T-cell (primary cell): Measurements from ENCODE around the gene AFF4. TPM values are rescaled to one million over a fixed set of nuclear protein-coding genes. Genes with fewer than 3 reads are reported as not detected.
"Not testable (repeated sequence)": the region's sequence is repeated elsewhere in the genome, so short reads cannot be mapped to it uniquely, and the experiment has no call there.

Experiments used
- ATAC-seq, 4 experiments: fragments of 200-7000 bp in 3 of 4; fragments of 150-1000 bp in 1 of 4; cut with Tn5 transposase; replicated peaks in 1 of 4; 1 replicate in 3 of 4; 2 replicates in 1 of 4; pipeline ENCODE4 v1.10.0; 2021; ENCODE audit warnings: moderate library complexity in 3 of 4, mild to moderate bottlenecking in 2 of 4, moderate number of reproducible peaks in 1 of 4
- CTCF ChIA-PET, 2 donors: fragments of 300-600 bp; sonication (Branson Sonifier 250); formaldehyde crosslinking; loops; one replicate each; lab custom pipeline; 2022; ENCODE audit warnings: antibody characterized with exemption in 2 of 2; lab: Charles Lee
- POLR2A ChIA-PET, 2 donors: fragments of 300-600 bp; sonication (Branson Sonifier 250); formaldehyde crosslinking; loops; one replicate each; lab custom pipeline; 2022; ENCODE audit warnings: antibody characterized with exemption in 2 of 2; lab: Charles Lee
- DNase-seq, 35 experiments: peaks; one replicate each; pipeline versions ENCODE4 v3.0.0 to v3.0.0-alpha.2; 2013 to 2023
- H3K27ac ChIP-seq: one replicate; pipeline ENCODE4 v1.5.1; 2013; ENCODE audit warnings: low read length
- H3K27me3 ChIP-seq, 2 experiments: replicated peaks in 1 of 2; 1 replicate in 1 of 2; 2 replicates in 1 of 2; pipeline versions ENCODE4 v1.6.1 to v1.7.0; 2013; ENCODE audit warnings: low read length in 1 of 2, mixed read lengths in 1 of 2; ENCODE audit not compliant: control insufficient read depth in 2 of 2, insufficient read depth in 2 of 2; ENCODE audit errors: extremely low read depth in 1 of 2
- H3K36me3 ChIP-seq, 2 donors: 1 replicate in 1 of 2; 2 replicates in 1 of 2; pipeline versions ENCODE4 v1.6.1 to v1.7.0; 2013; ENCODE audit warnings: low read length in 1 of 2; ENCODE audit not compliant: control insufficient read depth in 2 of 2, insufficient read depth in 1 of 2; ENCODE audit errors: extremely low read depth in 1 of 2
- H3K4me1 ChIP-seq, 2 experiments: 1 replicate in 1 of 2; 2 replicates in 1 of 2; pipeline versions ENCODE4 v1.6.1 to v1.7.0; 2013; ENCODE audit warnings: low read length in 2 of 2, mixed read lengths in 1 of 2; ENCODE audit not compliant: insufficient read depth in 2 of 2, control insufficient read depth in 1 of 2; ENCODE audit errors: extremely low read depth in 1 of 2
- H3K4me3 ChIP-seq, 2 donors: 1 replicate in 1 of 2; 2 replicates in 1 of 2; pipeline versions ENCODE4 v1.5.1 to v1.7.0; 2013; ENCODE audit warnings: mild to moderate bottlenecking in 2 of 2, low read length in 1 of 2, moderate library complexity in 1 of 2; ENCODE audit not compliant: control insufficient read depth in 1 of 2; ENCODE audit errors: extremely low read depth in 1 of 2
- H3K9me3 ChIP-seq: 2 replicates; pipeline ENCODE4 v1.7.0; 2013
- H3K27ac Mint-ChIP-seq, 2 donors: one replicate each; pipeline ENCODE4 v1.8.0; 2020 to 2021; ENCODE audit warnings: mild to moderate bottlenecking in 2 of 2, mixed read lengths in 2 of 2
- H3K27me3 Mint-ChIP-seq, 2 donors: one replicate each; pipeline ENCODE4 v1.8.0; 2021 to 2022; ENCODE audit warnings: mixed read lengths in 2 of 2
- H3K36me3 Mint-ChIP-seq: one replicate; pipeline ENCODE4 v1.8.0; 2021; ENCODE audit warnings: mixed read lengths
- H3K4me1 Mint-ChIP-seq, 3 donors: one replicate each; pipeline ENCODE4 v1.8.0; 2020 to 2022; ENCODE audit warnings: mixed read lengths in 3 of 3, mild to moderate bottlenecking in 1 of 3
- H3K4me3 Mint-ChIP-seq, 3 donors: one replicate each; pipeline ENCODE4 v1.8.0; 2020 to 2022; ENCODE audit warnings: mild to moderate bottlenecking in 3 of 3, mixed read lengths in 3 of 3, moderate library complexity in 3 of 3
- H3K9me3 Mint-ChIP-seq, 3 donors: one replicate each; pipeline ENCODE4 v1.8.0; 2020 to 2022; ENCODE audit warnings: mixed read lengths in 3 of 3
- WGBS: methylation state at CpG from one replicate; pipeline ENCODE4 v1.1.5; 2013; ENCODE audit warnings: missing lambda C conversion rate; ENCODE audit not compliant: insufficient coverage; 5-methylcytosine and 5-hydroxymethylcytosine counted together
- total RNA-seq, 35 experiments: library from RNA in 6 of 35; stranded (reverse) in 6 of 35; fragments of 120-200 nt in 1 of 35; gene quantifications; one replicate each; pipeline versions ENCODE4 v1.2.1 to v1.2.4 and lab custom pipeline; 2013 to 2026

The AFF4 gene
- total RNA-seq, 5 donors from 2014 or later (not counting 1 experiment from before 2014, with no cell fraction given) = 44.2 to 74.1 (median 53.0) TPM

DNA sequence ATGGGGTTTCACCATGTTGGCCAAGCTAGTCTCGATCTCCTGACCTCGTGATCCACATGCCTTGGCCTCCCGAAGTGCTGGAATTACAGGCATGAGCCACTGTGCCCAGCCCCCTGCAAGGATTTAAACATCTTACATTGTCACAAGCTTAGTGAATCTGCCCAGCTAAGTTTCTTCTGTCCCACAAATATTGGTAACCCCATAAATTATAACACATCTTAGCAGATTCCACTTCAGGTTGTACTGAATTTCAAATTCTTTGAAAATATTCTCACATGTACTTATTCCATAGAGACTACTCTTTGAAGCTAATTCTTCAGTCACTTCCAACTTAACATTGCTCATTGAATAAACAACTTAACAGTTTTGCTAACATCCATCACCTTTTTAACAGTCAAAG is 13.4 kb upstream of the AFF4 start:
- no peaks in the 10 kb centered on the region for H3K4me1 Mint-ChIP-seq
- Histone ChIP-seq H3K27ac (no peak overlapping the region), H3K4me3 (no peak overlapping the region), H3K4me1 (no peaks in the 10 kb centered on the region), H3K9me3 (no peaks in the 10 kb centered on the region), H3K27me3 (no peaks in the 10 kb centered on the region), H3K36me3 (no peaks in the 10 kb centered on the region)
- ChIA-PET POLR2A (interaction anchor here in 1 of 2 donors (0.5 kb wide), 1 partner anchor 648 kb away, joined by 3 read pairs; no protein-coding TSS in a partner anchor), CTCF (interaction anchor here in 1 of 2 donors (0.6 kb wide), 1 partner anchor 176 kb away, joined by 4 read pairs; no protein-coding TSS in a partner anchor)
- no peak overlapping the region for H3K27ac Mint-ChIP-seq
- H3K9me3 Mint-ChIP-seq = peaks cover 4 to 7% (median 4%) of the 10 kb centered on the region in 3 donors
- no peak overlapping the region for H3K4me3 Mint-ChIP-seq
- WGBS = no CpG with 5 or more reads among the region's 3 CpGs
- DNase-seq = no peak
- H3K36me3 Mint-ChIP-seq = no peaks in the 10 kb centered on the region
- no peak for ATAC-seq
- H3K27me3 Mint-ChIP-seq = no peaks in the 10 kb centered on the region

DNA sequence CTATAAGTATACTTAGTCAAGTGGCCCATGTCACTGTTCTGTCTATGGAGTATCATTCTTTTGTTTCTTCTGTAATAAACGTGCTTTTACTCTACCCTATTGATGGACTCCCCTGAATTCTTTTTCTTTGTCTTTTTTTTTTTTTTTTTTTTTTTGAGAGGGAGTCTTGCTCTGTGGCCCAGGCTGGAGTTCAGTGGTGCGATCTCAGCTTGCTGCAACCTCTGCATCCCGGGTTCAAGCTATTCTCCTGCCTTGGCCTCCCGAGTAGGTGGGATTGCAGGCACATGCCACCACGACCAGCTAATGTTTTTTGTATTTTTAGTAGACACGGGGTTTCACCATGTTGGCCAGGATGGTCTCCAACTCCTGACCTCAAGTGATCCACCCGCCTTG is 9.0 kb upstream of the AFF4 start:
- H3K4me3 Mint-ChIP-seq, H3K36me3 Mint-ChIP-seq, H3K9me3 Mint-ChIP-seq, H3K9me3 ChIP-seq, H3K27me3 ChIP-seq, ATAC-seq, H3K4me3 ChIP-seq, CTCF ChIA-PET, POLR2A ChIA-PET, H3K27ac ChIP-seq, H3K27me3 Mint-ChIP-seq, H3K27ac Mint-ChIP-seq, H3K4me1 ChIP-seq, DNase-seq, H3K36me3 ChIP-seq, H3K4me1 Mint-ChIP-seq: not testable (repeated sequence)
- 82% methylated on average over 4 of the region's 7 CpGs for WGBS

DNA sequence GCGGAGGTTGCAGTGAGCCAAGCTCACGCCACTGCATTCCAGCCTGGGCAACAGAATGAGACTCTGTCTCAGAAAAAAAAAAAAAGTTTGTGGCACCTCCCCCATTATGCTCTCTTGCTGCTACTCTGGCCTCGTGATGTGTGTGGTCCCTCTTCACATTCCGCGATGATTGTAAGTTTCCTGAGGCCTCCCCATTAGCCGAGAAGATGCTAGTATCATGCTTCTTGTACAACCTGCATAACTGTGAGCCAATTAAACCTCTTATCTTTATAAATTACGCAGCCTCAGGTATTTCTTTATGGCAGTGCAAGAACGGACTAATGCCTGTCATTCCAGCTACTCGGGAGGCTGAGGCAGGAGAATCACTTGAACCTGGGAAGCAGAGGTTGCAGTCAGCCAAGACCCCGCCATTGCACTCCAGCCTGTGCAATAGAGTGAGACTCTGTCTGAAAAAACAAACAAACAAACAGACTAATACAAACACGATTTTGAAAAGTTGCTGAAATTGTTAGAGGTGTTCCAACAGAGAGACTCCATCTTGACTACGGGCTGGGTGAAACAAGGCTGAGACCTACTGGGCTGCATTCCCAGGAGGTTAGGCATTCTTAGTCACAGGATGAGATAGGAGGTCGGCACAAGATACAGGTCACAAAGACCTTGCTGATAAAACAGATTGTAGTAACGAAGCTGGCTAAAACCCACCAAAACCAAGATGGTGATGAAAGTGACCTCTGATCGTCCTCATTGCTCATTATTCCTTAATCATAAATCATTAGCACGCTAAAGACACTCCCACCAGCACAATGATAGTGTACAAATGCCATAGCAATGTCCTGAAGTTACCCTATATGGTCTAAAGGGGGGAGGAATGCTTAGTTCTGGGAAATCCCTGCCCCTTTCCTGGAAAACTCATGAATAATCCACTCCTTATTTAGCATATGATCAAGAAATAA is 8.3 kb upstream of the AFF4 start:
- H3K27ac ChIP-seq = no peak overlapping the region
- no peak overlapping the region for H3K4me3 Mint-ChIP-seq
- H3K4me3 ChIP-seq = no peak overlapping the region
- WGBS = 88% methylated on average over 13 of the region's 16 CpGs
- no peaks in the 10 kb centered on the region for H3K36me3 Mint-ChIP-seq
- H3K4me1 ChIP-seq = no peaks in the 10 kb centered on the region
- ChIA-PET POLR2A (no interaction called here), CTCF (no interaction called here)
- no peaks in the 10 kb centered on the region for H3K9me3 ChIP-seq
- no peaks in the 10 kb centered on the region for H3K36me3 ChIP-seq
- DNase-seq = no peak
- ATAC-seq = no peak
- no peaks in the 10 kb centered on the region for H3K4me1 Mint-ChIP-seq
- no peaks in the 10 kb centered on the region for H3K27me3 Mint-ChIP-seq
- no peaks in the 10 kb centered on the region for H3K27me3 ChIP-seq
- peaks cover under 1 to 4% (median 1%) of the 10 kb centered on the region in 3 donors for H3K9me3 Mint-ChIP-seq
- no peak overlapping the region for H3K27ac Mint-ChIP-seq

DNA sequence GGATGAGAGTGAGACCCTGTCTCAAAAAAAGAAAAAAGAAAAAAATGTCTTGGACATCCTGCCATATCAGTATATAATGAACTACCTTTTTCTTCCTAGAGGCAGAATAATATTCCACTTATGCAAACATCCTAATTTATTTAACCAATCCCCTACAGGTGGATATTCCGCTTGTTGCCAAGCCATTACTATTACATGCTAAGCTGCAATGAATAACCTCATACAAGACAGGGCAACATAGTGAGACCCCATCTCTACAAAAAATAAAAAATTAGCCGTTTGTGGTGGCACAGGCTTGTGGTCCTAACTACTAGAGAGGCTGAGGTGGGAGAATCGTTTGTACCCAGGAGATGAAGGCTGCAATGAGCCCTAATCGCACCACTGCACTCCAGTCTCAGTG is 1.7 kb upstream of the AFF4 start:
- Mint-ChIP-seq H3K4me3 (no peak overlapping the region), H3K4me1 (peaks cover 24 to 26% (median 25%) of the 10 kb centered on the region in 3 donors), H3K27ac (no peak overlapping the region), H3K27me3 (no peaks in the 10 kb centered on the region), H3K36me3 (no peaks in the 10 kb centered on the region), H3K9me3 (no peaks in the 10 kb centered on the region)
- no CpG with 5 or more reads among the region's 4 CpGs for WGBS
- CTCF ChIA-PET = no interaction called here
- H3K4me3 ChIP-seq = no peak overlapping the region
- H3K27ac ChIP-seq = no peak overlapping the region
- H3K9me3 ChIP-seq = no peaks in the 10 kb centered on the region
- DNase-seq (no peak), ATAC-seq (no peak)
- H3K4me1 ChIP-seq = peaks cover 10 to 19% of the 10 kb centered on the region in 2 experiments
- no peaks in the 10 kb centered on the region for H3K27me3 ChIP-seq
- POLR2A ChIA-PET = no interaction called here
- no peaks in the 10 kb centered on the region for H3K36me3 ChIP-seq

DNA sequence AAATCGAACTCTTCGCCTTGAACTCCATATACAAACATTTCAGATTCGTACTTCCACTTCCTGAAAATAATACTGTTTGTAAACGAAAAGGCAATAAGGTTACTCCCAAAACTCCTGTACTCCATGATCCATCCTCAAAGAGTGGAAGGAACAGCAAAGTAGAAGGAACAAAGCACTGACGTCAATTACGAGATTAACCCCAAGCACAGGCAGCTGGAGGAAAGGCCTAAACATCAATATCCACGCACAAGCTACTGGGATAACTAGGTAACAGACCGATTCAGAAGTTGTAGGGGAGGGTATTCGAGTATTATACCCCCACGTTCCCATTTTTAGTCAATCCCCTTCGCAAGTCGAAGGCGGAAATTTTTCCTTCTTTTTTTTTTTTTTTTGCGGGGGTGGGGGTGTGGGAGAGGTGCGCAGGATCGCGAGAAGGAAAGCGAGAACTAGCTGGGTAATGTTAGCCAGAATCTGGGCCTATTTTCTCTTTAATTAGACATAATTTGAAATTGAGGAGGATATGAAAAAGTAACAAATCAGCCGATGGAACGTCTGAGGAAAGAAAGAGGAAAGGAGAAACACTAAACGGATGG is 909 bp downstream of the AFF4 start:
- Mint-ChIP-seq H3K4me3 (peak overlapping the region; percentile 91 to 96 (median 93)), H3K27me3 (no peaks in the 10 kb centered on the region), H3K27ac (peak overlapping the region; percentile 95 to 96), H3K4me1 (peaks cover 47 to 48% (median 47%) of the 10 kb centered on the region in 3 donors), H3K9me3 (no peaks in the 10 kb centered on the region), H3K36me3 (peaks cover 5% of the 10 kb centered on the region)
- ChIA-PET CTCF (interaction anchor here in 1 of 2 donors (0.7 kb wide), 1 partner anchor 1004 kb away, joined by 3 read pairs; no protein-coding TSS in a partner anchor), POLR2A (interaction anchor here (0.6 to 2.2 kb wide), 5 partner anchors 89 to 1416 kb away, joined by 3 to 11 read pairs (median 7); partner anchors contain the start of gene HSPA4 (in 1 of the 2))
- Histone ChIP-seq H3K9me3 (no peaks in the 10 kb centered on the region), H3K4me3 (peak overlapping the region; percentile 75 to 76), H3K36me3 (no peaks in the 10 kb centered on the region), H3K27me3 (no peaks in the 10 kb centered on the region), H3K4me1 (peaks cover 12 to 27% of the 10 kb centered on the region in 2 experiments), H3K27ac (peak overlapping the region; percentile 94)
- ATAC-seq = no peak
- peak in 9 of 35 experiments; percentile 4 to 49 (median 14) for DNase-seq
- WGBS = 0% methylated on average over 4 of the region's 21 CpGs

DNA sequence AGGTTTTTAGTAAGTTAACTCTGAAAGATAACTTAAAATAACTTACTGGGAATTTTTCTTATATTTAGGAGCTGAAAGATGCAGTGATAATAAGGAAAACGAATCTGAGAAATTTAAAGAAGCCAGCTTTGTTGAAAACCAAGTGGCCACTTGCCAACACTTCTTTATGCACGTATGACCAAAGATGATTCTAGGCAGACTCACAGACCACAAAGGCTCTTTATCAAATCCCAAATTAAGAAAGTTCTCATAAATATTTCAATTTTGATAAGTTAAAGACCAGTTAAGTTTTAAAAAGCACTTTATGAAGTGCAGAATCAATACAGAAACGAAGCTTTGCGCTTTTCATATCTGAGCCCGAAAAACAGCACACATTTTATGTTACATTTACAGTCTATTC is 1.5 kb downstream of the AFF4 start:
- H3K4me3 ChIP-seq = peak overlapping the region; percentile 75 to 76
- H3K4me3 Mint-ChIP-seq = peak overlapping the region; percentile 91 to 96 (median 93)
- DNase-seq (peak in 1 of 35 experiments; percentile 11), ATAC-seq (no peak)
- no peaks in the 10 kb centered on the region for H3K27me3 ChIP-seq
- peaks cover 47 to 48% (median 47%) of the 10 kb centered on the region in 3 donors for H3K4me1 Mint-ChIP-seq
- peaks cover 12 to 27% of the 10 kb centered on the region in 2 experiments for H3K4me1 ChIP-seq
- H3K9me3 Mint-ChIP-seq = no peaks in the 10 kb centered on the region
- H3K27ac Mint-ChIP-seq = peak overlapping the region; percentile 95 to 96
- no peaks in the 10 kb centered on the region for H3K27me3 Mint-ChIP-seq
- peak overlapping the region; percentile 94 for H3K27ac ChIP-seq
- H3K36me3 Mint-ChIP-seq = peaks cover 5% of the 10 kb centered on the region
- POLR2A ChIA-PET = interaction anchor here (0.7 to 2.2 kb wide), 5 partner anchors 12 to 1164 kb away, joined by 3 to 11 read pairs (median 7); partner anchors contain the start of gene HSPA4 (in 1 of the 2)
- no CpG with 5 or more reads among the region's 5 CpGs for WGBS
- H3K36me3 ChIP-seq = no peaks in the 10 kb centered on the region
- no peaks in the 10 kb centered on the region for H3K9me3 ChIP-seq
- CTCF ChIA-PET = no interaction called here
